BLaER1 (cell line): ENCODE results near the gene HLA-DMB.

Experiments used
- H3K27ac ChIP-seq: shearing (Covaris generic); formaldehyde crosslinking; 2 replicates; pipeline ENCODE4 v1.8.1; 2022
- H3K27me3 ChIP-seq: shearing (Covaris generic); formaldehyde crosslinking; 2 replicates; pipeline ENCODE4 v1.8.1; 2022
- H3K36me3 ChIP-seq: shearing (Covaris generic); formaldehyde crosslinking; 2 replicates; pipeline ENCODE4 v1.8.1; 2022
- H3K4me1 ChIP-seq: shearing (Covaris generic); formaldehyde crosslinking; 2 replicates; pipeline ENCODE4 v1.8.1; 2022
- H3K4me2 ChIP-seq: shearing (Covaris generic); formaldehyde crosslinking; 2 replicates; pipeline ENCODE4 v1.8.1; 2022
- H3K4me3 ChIP-seq: shearing (Covaris generic); formaldehyde crosslinking; 2 replicates; pipeline ENCODE4 v1.8.1; 2022
- H3K9ac ChIP-seq: shearing (Covaris generic); formaldehyde crosslinking; 2 replicates; pipeline ENCODE4 v1.8.1; 2022
- H3K9me3 ChIP-seq: shearing (Covaris generic); formaldehyde crosslinking; 2 replicates; pipeline ENCODE4 v1.8.1; 2022
- H4K20me1 ChIP-seq: shearing (Covaris generic); formaldehyde crosslinking; 2 replicates; pipeline ENCODE4 v1.8.1; 2022
- Cebpa-rat ChIP-seq: shearing (Covaris generic); IDR thresholded peaks from 2 replicates; pipeline ENCODE4 v1.8.1; 2022

Gene HLA-DMB

DNA sequence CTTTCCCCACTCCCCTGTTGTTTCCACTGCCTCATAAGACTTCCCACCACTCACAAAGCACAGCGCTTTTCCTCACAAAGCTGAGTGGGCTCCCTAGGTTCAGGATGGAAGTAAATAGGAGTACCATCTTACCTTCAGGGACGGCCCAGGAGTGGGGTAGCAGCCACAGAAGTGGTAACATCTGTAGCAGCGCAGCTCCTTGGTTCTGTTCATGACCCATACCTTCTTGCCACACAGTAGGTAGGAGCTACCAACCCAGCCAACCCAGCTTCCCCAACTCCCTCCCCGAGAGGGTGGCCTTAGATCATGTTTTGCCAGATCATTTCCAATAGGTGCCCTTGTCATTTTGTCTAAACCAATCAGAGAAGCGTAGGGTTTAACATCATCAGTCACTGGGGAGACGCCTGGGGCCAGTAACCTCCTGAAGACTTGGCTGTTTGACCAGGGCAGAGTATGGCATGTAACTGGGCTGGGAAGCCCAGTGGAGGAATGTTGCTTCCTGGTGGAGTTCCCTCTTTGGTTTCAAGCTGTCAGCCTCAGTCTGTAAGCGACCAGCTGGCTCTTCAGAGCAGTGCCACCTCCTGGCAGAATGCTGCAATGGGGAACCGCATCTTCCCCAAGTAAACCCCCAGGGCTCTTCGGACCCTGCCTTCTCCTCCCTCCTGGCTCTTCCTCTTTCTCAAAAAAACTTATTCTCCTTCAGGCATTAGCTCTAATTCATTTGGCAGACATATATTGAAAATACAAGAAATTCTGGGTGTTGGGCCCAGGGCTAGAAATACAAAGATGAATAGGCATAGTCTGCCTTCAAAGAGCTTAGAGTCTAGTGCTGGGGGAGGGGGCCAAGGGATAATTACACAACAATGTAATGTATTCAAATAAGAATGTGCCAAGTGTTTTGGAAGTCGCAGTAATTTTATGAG, 12.2 kb upstream of the HLA-DMB start, which contains the start of gene HLA-DMA:
Gene HLA-DMA, minus strand, starts transcription at position 281 of the 923 bp plus-strand sequence. Its CDS starts 61 bp downstream, at position 220.
- H3K4me3 ChIP-seq = peak within 1 kb of the TSS; percentile 69
- peak within 1 kb of the TSS; percentile 88 for H3K4me2 ChIP-seq
- peaks cover 80% of the 10 kb centered on the region for H3K4me1 ChIP-seq
- H3K36me3 ChIP-seq = peaks cover 26% of the 10 kb centered on the region
- H3K9ac ChIP-seq = peak within 1 kb of the TSS; percentile 83
- H3K27ac ChIP-seq = peak within 1 kb of the TSS; percentile 86
- H3K9me3 ChIP-seq = no peaks in the 10 kb centered on the region
- no peak for TF ChIP-seq Cebpa-rat
- H3K27me3 ChIP-seq = no peaks in the 10 kb centered on the region
- H4K20me1 ChIP-seq = peaks cover 23% of the 10 kb centered on the region; the same call in 1 of the 2 replicates

DNA sequence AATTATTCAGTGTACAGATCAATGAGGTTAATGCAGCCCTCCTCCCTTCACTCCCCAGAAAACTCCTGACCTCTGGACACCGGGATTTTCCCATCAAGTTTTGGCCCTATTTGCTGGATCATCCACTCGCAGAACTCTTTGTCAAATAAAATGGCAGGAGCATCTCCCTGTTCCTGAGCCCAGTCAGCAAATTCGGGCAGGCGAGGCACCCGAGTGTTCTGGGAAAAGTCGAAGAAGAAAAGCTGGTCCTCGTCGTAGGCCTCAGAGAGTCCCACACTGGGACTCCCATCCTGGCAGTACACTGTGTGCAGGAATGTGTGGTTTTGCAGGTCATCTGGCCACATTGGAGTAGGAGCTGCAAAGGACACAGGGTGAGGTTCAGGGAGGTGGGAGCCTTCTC, 9.6 kb upstream of the HLA-DMB start:
- Histone ChIP-seq H3K4me3 (no peak overlapping the region), H3K27me3 (no peaks in the 10 kb centered on the region), H3K4me1 (peaks cover 81% of the 10 kb centered on the region), H3K9me3 (no peaks in the 10 kb centered on the region), H3K27ac (peak overlapping the region; percentile 47; the same call in 1 of the 2 replicates), H3K4me2 (peak overlapping the region; percentile 88), H3K36me3 (peaks cover 30% of the 10 kb centered on the region), H4K20me1 (peaks cover 23% of the 10 kb centered on the region; the same call in 1 of the 2 replicates), H3K9ac (no peak overlapping the region)
- no peak for TF ChIP-seq Cebpa-rat

GRCh38 chr6:32950010-32950409, 9.2 kb upstream of the HLA-DMB start:
- TF ChIP-seq Cebpa-rat = no peak
- Histone ChIP-seq H3K4me1 (peaks cover 81% of the 10 kb centered on the region), H3K36me3 (peaks cover 30% of the 10 kb centered on the region), H3K4me3 (no peak overlapping the region), H3K9ac (no peak overlapping the region), H4K20me1 (peaks cover 23% of the 10 kb centered on the region; the same call in 1 of the 2 replicates), H3K27ac (peak overlapping the region; percentile 15; the same call in 1 of the 2 replicates), H3K27me3 (no peaks in the 10 kb centered on the region), H3K9me3 (no peaks in the 10 kb centered on the region), H3K4me2 (peak overlapping the region; percentile 88)

DNA sequence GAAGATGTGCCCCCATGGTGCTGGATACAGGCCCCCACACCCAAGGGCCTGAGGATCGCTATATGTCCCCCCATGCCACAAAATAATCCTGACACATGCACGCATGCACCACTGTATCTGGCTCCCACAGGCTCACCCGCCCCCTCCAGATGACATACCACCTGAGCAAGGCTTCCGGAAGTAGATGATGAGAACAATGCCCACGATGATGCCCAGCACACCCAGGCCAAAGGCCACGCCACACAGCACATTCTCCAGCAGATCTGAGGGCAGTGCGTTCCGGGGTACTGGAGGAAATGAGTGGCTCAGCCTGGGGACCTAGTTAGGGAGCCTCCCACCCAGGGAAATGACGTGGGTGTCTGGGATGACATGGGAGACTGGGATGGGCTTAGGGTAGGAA, 8.3 kb upstream of the HLA-DMB start:
- peak overlapping the region; percentile 88; the same call in 1 of the 2 replicates for H3K4me2 ChIP-seq
- H3K4me1 ChIP-seq = peaks cover 79% of the 10 kb centered on the region

DNA sequence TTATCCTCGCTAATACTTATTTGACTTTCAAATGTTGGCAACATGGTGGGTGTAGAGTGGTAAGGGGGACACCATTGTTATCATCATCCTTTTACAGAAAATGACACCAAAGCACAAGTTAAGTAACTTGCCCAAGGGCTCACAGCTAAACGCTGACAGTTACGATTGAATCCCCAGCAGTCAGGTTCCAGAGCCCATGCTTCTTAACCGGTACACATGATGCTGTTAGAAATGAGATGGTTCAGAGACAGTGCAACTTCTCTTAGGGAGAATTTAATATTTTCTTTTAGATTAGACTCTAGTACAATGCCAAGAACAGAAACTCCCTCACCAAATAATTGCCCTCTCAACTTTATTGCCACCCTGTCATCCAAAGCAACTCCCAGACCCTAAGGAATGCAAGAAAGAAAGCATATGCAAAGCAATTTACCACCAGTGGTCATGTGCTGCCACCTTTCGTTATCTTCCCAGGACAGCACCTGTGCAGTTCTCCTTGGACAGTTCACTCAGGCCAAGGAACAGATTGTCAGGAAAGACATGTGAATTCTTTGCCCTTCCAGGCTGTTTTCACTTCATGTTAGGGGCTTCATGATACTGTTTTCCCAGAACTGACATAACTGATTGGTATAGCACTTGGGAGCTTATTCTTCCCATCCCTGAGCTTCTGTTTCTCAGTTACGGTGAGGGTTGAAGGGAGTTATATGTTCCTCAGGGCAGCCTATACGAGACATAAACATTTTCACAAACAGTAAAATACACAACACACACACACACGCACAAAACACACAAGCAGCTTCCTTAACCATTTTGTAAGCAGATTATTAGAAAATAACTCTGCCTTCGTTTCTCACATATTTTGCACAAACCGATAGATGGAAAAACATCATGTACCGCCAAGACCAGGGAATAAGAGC, 7.0 kb upstream of the HLA-DMB start:
- no peak for TF ChIP-seq Cebpa-rat
- Histone ChIP-seq H3K27me3 (no peaks in the 10 kb centered on the region), H3K9ac (no peak overlapping the region), H3K27ac (no peak overlapping the region), H3K4me3 (no peak overlapping the region), H3K4me2 (0 out of 2 replicates have a peak overlapping the region, but pooled peaks have one; percentile 0), H3K4me1 (peaks cover 82% of the 10 kb centered on the region), H3K36me3 (peaks cover 30% of the 10 kb centered on the region), H3K9me3 (no peaks in the 10 kb centered on the region), H4K20me1 (peaks cover 23% of the 10 kb centered on the region; the same call in 1 of the 2 replicates)

More for the DNA sequence above, 8.3 kb upstream of the HLA-DMB start:
- H3K9me3 ChIP-seq = no peaks in the 10 kb centered on the region
- no peaks in the 10 kb centered on the region for H3K27me3 ChIP-seq
- H3K9ac ChIP-seq = no peak overlapping the region
- H3K27ac ChIP-seq = no peak overlapping the region
- no peak for TF ChIP-seq Cebpa-rat
- peaks cover 23% of the 10 kb centered on the region; the same call in 1 of the 2 replicates for H4K20me1 ChIP-seq
- no peak overlapping the region for H3K4me3 ChIP-seq
- H3K36me3 ChIP-seq = peaks cover 30% of the 10 kb centered on the region

DNA sequence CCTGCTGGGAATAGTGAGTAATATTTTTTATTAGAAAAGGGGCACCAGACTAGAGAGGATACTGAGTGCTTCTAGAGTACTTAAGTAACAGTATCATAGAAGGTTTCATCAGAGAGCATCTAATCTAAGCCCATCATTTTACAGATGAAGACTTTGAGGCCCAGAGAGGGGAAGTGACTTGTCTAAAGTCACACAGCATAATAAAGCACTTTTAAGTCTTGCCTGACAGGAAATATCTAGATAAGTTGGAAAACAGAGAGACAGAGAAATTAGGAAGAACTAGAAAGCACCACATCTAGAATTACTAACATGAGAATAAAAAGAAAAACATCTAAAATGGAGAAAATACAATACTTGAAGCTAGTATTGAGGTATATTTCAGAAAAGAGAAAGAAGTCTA, 6.1 kb upstream of the HLA-DMB start:
- Histone ChIP-seq H4K20me1 (peaks cover 23% of the 10 kb centered on the region; the same call in 1 of the 2 replicates), H3K36me3 (peaks cover 30% of the 10 kb centered on the region), H3K27me3 (no peaks in the 10 kb centered on the region), H3K4me1 (peaks cover 85% of the 10 kb centered on the region), H3K4me3 (no peak overlapping the region), H3K9ac (no peak overlapping the region), H3K9me3 (no peaks in the 10 kb centered on the region), H3K27ac (no peak overlapping the region), H3K4me2 (no peak overlapping the region)
- no peak for TF ChIP-seq Cebpa-rat

DNA sequence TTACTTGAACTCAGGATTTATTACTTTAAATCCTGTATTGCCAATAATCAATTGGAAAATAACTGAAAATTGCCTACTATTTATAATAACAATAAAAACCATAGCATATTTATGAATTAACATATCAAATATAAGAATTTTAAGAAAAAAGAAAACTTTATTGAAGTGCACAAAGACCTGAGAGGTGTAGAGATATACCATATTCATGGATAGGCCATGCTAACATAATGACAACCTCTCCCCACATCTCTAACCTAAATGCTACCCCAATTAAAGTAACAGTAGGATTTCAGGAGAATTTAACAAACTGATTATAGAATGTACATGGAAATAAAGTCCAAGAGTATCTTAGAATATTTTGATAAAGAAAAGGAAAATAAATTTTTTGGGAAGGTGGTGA, 5.1 kb upstream of the HLA-DMB start:
- Histone ChIP-seq H3K27me3 (no peaks in the 10 kb centered on the region), H3K9me3 (no peaks in the 10 kb centered on the region), H3K4me2 (peak overlapping the region; percentile 88), H3K36me3 (peaks cover 30% of the 10 kb centered on the region), H3K4me3 (no peak overlapping the region), H3K4me1 (peaks cover 85% of the 10 kb centered on the region), H3K9ac (no peak overlapping the region), H3K27ac (no peak overlapping the region), H4K20me1 (peaks cover 23% of the 10 kb centered on the region; the same call in 1 of the 2 replicates)
- no peak for TF ChIP-seq Cebpa-rat

GRCh38 chr6:32945108-32945760, 4.4 kb upstream of the HLA-DMB start:
- Histone ChIP-seq H3K36me3 (peaks cover 25% of the 10 kb centered on the region), H3K4me2 (peak overlapping the region; percentile 88), H3K9ac (peak overlapping the region; percentile 63), H3K27ac (peak overlapping the region; percentile 83), H3K4me1 (peaks cover 85% of the 10 kb centered on the region), H4K20me1 (peaks cover 19% of the 10 kb centered on the region; the same call in 1 of the 2 replicates), H3K9me3 (no peaks in the 10 kb centered on the region), H3K4me3 (peak overlapping the region; percentile 52; the same call in 1 of the 2 replicates), H3K27me3 (no peaks in the 10 kb centered on the region)
- TF ChIP-seq Cebpa-rat = no peak
